Subcutaneous abdominal adipose tissue (tissue), 5 donors: ENCODE measurements around the gene MAP4.

Source experiments
- H3K27ac ChIP-seq: one replicate; pipeline ENCODE4 v1.7.0; 2013; ENCODE audit warnings: low read depth, mild to moderate bottlenecking, inconsistent platforms, low read length, moderate library complexity
- H3K27me3 ChIP-seq, 5 donors: one replicate each; pipeline ENCODE4 v1.7.0; 2013; ENCODE audit warnings: low read length in 5 of 5, inconsistent platforms in 1 of 5; ENCODE audit not compliant: control insufficient read depth in 5 of 5, insufficient read depth in 4 of 5
- H3K36me3 ChIP-seq, 5 donors: one replicate each; pipeline ENCODE4 v1.7.0; 2013; ENCODE audit warnings: low read length in 5 of 5; ENCODE audit not compliant: control insufficient read depth in 5 of 5, insufficient read depth in 5 of 5
- H3K4me1 ChIP-seq, 5 donors: one replicate each; pipeline ENCODE4 v1.7.0; 2013; ENCODE audit warnings: low read length in 5 of 5, mild to moderate bottlenecking in 3 of 5, moderate library complexity in 1 of 5; ENCODE audit not compliant: control insufficient read depth in 5 of 5, insufficient read depth in 5 of 5
- H3K4me3 ChIP-seq, 5 donors: one replicate each; pipeline ENCODE4 v1.7.0; 2013; ENCODE audit warnings: low read length in 5 of 5, low read depth in 1 of 5
- H3K9ac ChIP-seq, 5 donors: one replicate each; pipeline ENCODE4 v1.7.0; 2013; ENCODE audit warnings: low read length in 5 of 5, mild to moderate bottlenecking in 4 of 5, moderate library complexity in 3 of 5
- H3K9me3 ChIP-seq, 5 donors: one replicate each; pipeline ENCODE4 v1.7.0; 2013; ENCODE audit warnings: low read length in 5 of 5; ENCODE audit not compliant: control insufficient read depth in 5 of 5
- donor health status: healthy.
- donor health status: healthy.
- donor health status: healthy.
- donor health status: healthy.
- donor health status: healthy.

Gene MAP4

GRCh38 chr3:48038971-48039481, 22.8 kb upstream of the MAP4 start:
- Histone ChIP-seq H3K9me3 (no peaks in the 10 kb centered on the region), H3K27me3 (no peaks in the 10 kb centered on the region), H3K36me3 (no peaks in the 10 kb centered on the region), H3K27ac (peak overlapping the region; percentile 73), H3K9ac (peak overlapping the region in 2 of 5 donors; percentile 52 to 59), H3K4me1 (peaks cover 0 to 24% (median 20%) of the 10 kb centered on the region in 5 donors), H3K4me3 (no peak overlapping the region)

DNA sequence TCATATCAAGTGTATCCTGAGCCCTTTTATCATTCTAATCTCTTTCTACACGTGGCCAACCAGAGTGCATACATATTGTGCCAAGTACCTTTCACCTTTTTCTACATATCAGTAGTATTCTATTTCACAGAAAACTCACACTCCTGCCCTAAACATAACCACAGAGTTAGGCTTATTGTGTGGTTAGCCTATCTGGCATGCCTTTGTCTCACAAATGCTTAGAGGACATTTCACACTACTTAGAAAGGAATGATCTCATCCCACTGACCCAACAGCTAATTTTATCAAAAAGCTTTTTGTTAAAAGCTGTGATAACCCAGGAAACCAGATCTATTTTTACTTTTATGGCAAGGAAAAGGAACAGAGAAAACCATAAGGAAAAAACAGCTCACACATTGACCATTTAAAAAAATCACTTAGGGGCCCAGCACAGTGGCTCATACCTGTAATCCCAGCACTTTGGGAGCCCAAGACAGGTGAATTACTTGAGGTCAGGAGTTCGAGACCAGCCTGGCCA, 17.8 kb upstream of the MAP4 start:
- Histone ChIP-seq H3K9me3 (no peaks in the 10 kb centered on the region), H3K27me3 (no peaks in the 10 kb centered on the region), H3K4me3 (no peak overlapping the region), H3K9ac (no peak overlapping the region), H3K36me3 (no peaks in the 10 kb centered on the region), H3K27ac (no peak overlapping the region), H3K4me1 (peaks cover 0 to 23% (median 20%) of the 10 kb centered on the region in 5 donors)

DNA sequence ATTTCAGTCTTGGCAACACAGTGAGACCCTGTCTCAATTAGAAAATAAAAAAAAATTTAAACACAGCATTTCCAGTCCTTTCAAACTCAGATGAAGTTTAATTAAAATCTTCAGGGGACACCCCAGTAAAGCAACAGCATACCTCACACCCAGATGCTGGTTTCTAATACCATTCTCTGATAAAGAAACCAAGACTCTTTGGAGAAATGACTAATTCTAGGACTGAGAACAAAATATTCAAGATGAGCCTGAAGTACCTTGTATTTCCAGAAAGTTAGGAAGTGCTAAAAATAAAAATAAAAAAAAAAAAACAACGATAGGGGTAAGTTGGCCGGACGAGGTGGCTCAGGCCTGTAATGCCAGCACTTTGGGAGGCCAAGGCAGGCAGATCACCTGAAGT, 14.0 kb upstream of the MAP4 start:
- Histone ChIP-seq H3K4me3 (no peak overlapping the region), H3K9ac (no peak overlapping the region), H3K27ac (no peak overlapping the region), H3K9me3 (no peaks in the 10 kb centered on the region), H3K27me3 (no peaks in the 10 kb centered on the region), H3K36me3 (no peaks in the 10 kb centered on the region), H3K4me1 (peaks cover 0 to 21% (median 15%) of the 10 kb centered on the region in 5 donors)

- Histone ChIP-seq H3K36me3 (no peaks in the 10 kb centered on the region), H3K4me3 (no peak overlapping the region), H3K9me3 (no peaks in the 10 kb centered on the region), H3K27me3 (no peaks in the 10 kb centered on the region), H3K27ac (no peak overlapping the region), H3K4me1 (peaks cover 0 to 23% (median 7%) of the 10 kb centered on the region in 5 donors), H3K9ac (no peak overlapping the region)
These were observed 11.0 kb upstream of the MAP4 start for GRCh38 chr3:48026951-48027908.

GRCh38 chr3:48026098-48026497, 9.9 kb upstream of the MAP4 start:
- Histone ChIP-seq H3K27me3 (no peaks in the 10 kb centered on the region), H3K36me3 (no peaks in the 10 kb centered on the region), H3K9me3 (no peaks in the 10 kb centered on the region), H3K27ac (no peak overlapping the region), H3K9ac (no peak overlapping the region), H3K4me3 (no peak overlapping the region), H3K4me1 (peaks cover 0 to 24% (median 7%) of the 10 kb centered on the region in 5 donors)

DNA sequence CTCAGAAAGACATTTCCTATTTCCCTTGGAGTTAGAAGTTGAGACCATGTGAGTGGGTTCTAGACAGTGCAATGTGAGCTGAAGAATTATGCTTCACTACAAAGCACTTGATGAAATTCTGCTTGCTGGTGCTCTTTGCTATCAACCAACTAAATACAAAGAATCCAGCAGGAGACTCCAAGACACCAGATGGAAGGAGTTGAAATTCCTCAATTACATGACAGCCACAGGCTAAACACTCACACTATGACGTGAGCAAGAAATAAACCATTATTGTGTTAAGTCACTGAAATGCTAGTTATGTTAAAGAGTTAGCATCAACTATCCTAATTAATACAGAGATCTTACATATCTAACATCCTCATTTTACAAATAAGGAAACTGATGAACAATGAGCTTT, 8.2 kb upstream of the MAP4 start:
- Histone ChIP-seq H3K36me3 (no peaks in the 10 kb centered on the region), H3K4me3 (no peak overlapping the region), H3K4me1 (peaks cover 0 to 24% (median 7%) of the 10 kb centered on the region in 5 donors), H3K9ac (no peak overlapping the region), H3K9me3 (no peaks in the 10 kb centered on the region), H3K27ac (no peak overlapping the region), H3K27me3 (no peaks in the 10 kb centered on the region)

DNA sequence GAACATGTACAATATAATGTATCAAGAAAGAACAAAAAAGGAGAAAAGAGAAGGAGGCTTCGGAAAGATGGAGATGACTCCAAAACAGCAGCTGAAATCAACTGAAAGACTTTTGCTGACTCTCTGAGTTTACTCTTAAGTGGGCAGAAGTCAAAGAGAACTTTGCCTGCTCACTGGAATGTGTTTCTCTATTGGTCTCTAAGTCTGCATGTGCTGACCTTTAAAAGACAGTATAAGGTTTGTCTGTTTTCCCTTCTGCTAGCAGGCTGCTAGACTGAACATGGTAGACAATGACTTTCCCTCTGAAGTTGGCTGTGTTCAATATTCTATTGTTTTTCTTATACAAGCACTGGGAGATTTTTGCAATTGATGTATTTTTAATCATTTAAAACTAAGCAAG, 7.2 kb upstream of the MAP4 start:
- Histone ChIP-seq H3K4me3 (no peak overlapping the region), H3K4me1 (peaks cover 0 to 24% (median 7%) of the 10 kb centered on the region in 5 donors)

DNA sequence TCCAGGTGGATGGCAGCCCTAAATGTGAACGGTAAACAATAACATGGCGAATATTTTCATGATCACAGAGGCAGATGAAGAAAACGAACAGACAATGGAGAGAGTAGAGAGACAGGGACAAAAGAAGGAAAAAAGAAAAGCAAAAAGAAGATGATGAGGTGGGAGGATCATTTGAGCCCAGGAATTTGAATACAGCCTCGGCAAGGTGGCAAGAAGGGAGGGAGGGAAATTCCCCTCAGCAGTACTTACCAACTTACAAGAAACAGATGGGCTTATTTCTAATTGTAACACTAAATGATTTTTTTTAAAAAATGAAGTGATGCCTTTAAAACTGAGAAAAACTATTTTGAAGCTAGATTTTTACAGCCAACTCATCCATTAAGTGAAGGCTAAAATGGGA, 6.0 kb upstream of the MAP4 start:
- Histone ChIP-seq H3K27ac (no peak overlapping the region), H3K4me1 (peaks cover 0 to 21% (median 6%) of the 10 kb centered on the region in 5 donors)

More for the DNA sequence above, 7.2 kb upstream of the MAP4 start:
- Histone ChIP-seq H3K36me3 (no peaks in the 10 kb centered on the region), H3K9ac (no peak overlapping the region), H3K27me3 (no peaks in the 10 kb centered on the region), H3K27ac (no peak overlapping the region), H3K9me3 (no peaks in the 10 kb centered on the region)

GRCh38 chr3:48018841-48019240, 2.6 kb upstream of the MAP4 start:
- Histone ChIP-seq H3K27ac (no peak overlapping the region), H3K27me3 (no peaks in the 10 kb centered on the region), H3K9ac (no peak overlapping the region), H3K4me3 (no peak overlapping the region), H3K4me1 (peaks cover 0 to 35% (median 21%) of the 10 kb centered on the region in 5 donors), H3K9me3 (no peaks in the 10 kb centered on the region), H3K36me3 (peaks cover 0 to 5% (median 0%) of the 10 kb centered on the region in 5 donors)

More for the DNA sequence above, 6.0 kb upstream of the MAP4 start:
- peaks cover 0 to 5% (median 0%) of the 10 kb centered on the region in 5 donors for H3K36me3 ChIP-seq
- no peaks in the 10 kb centered on the region for H3K9me3 ChIP-seq
- no peak overlapping the region for H3K4me3 ChIP-seq
- no peaks in the 10 kb centered on the region for H3K27me3 ChIP-seq
- no peak overlapping the region for H3K9ac ChIP-seq
